Measurements from ENCODE around the gene MRPL18. TPM values are rescaled to one million over a fixed set of nuclear protein-coding genes. Genes with fewer than 3 reads are reported as not detected.
A peak's percentile ranks its signal among the peaks of the same experiment; 100 is the strongest.

The MRPL18 gene
- total and polyA plus RNA-seq, 2 experiments from 2014 or later: 84.8 to 93.5 TPM

GRCh38 chr6:159778131-159778530, 12.1 kb upstream of the MRPL18 start:
- Histone ChIP-seq H4K20me1 (ENCODE audit: insufficient read depth, poor library complexity, severe bottlenecking) (no peaks in the 10 kb centered on the region), H3K36me3 (replicated peaks; ENCODE audit: insufficient read depth, low read depth) (no peaks in the 10 kb centered on the region), H3K79me2 (peaks cover 18% of the 10 kb centered on the region), H3K4me2 (no peak overlapping the region), H3K27ac (no peak overlapping the region), H3K4me3 (no peak overlapping the region), H3K4me1 (ENCODE audit: insufficient read depth) (no peaks in the 10 kb centered on the region), H2AFZ (no peak overlapping the region), H3K9me3 (ENCODE audit: low read depth) (no peaks in the 10 kb centered on the region), H3K9me2 (replicated peaks; ENCODE audit: insufficient read depth) (no peaks in the 10 kb centered on the region), H3K27me3 (no peaks in the 10 kb centered on the region)
- no peak for TF ChIP-seq EZH2phosphoT487 (IDR thresholded peaks at IDR 0.05; ENCODE audit: low read depth, severe bottlenecking, unreplicated experiment)
- TF ChIP-seq CTCF (IDR thresholded peaks at IDR 0.05; ENCODE audit: poor library complexity): no peak
- no peak for TF ChIP-seq EZH2 (IDR thresholded peaks at IDR 0.05; ENCODE audit: borderline replicate concordance)
- WGBS (ENCODE audit: low lambda C conversion rate, missing lambda C conversion rate): 100% methylated on average over 1 of the region's 1 CpG
- DNase-seq (ENCODE audit: low spot score): no peak

GRCh38 chr6:159778542-159779103, 11.6 kb upstream of the MRPL18 start:
- no peaks in the 10 kb centered on the region for H4K20me1 ChIP-seq (ENCODE audit: insufficient read depth, poor library complexity, severe bottlenecking)
- WGBS (ENCODE audit: low lambda C conversion rate, missing lambda C conversion rate): 74% methylated on average over 3 of the region's 3 CpGs

DNA sequence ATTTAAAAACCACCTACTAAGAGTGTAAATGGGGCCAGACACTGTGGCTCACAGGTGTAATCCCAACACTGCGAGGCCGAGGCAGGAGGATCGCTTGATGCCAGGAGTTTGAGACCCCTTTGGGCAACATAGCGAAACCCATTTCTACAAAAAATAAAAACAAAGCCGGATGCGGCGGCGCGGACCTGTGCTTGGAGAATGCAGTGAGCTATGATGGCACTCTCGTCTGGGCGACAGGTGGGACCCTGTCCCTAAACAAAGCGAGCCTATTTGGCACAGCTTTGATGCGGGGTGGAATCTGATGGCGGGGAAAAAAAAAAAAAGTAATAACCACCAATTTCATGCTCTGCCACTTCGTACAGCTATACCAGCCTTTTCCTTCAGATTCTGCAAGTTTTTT, 2.0 kb upstream of the MRPL18 start:
- Histone ChIP-seq H2AFZ (no peak overlapping the region), H3K27me3 (no peaks in the 10 kb centered on the region), H3K79me2 (peaks cover 82% of the 10 kb centered on the region), H3K36me3 (replicated peaks; ENCODE audit: insufficient read depth, low read depth) (no peaks in the 10 kb centered on the region), H3K27ac (peak overlapping the region; percentile 76), H4K20me1 (ENCODE audit: insufficient read depth, poor library complexity, severe bottlenecking) (peaks cover 19% of the 10 kb centered on the region), H3K4me3 (peak overlapping the region; percentile 35), H3K4me1 (ENCODE audit: insufficient read depth) (peaks cover 30% of the 10 kb centered on the region), H3K9me2 (replicated peaks; ENCODE audit: insufficient read depth) (no peaks in the 10 kb centered on the region), H3K4me2 (peak overlapping the region; percentile 92), H3K9me3 (ENCODE audit: low read depth) (no peaks in the 10 kb centered on the region)
- WGBS (ENCODE audit: low lambda C conversion rate, missing lambda C conversion rate): 35% methylated on average over 15 of the region's 15 CpGs
- TF ChIP-seq EZH2 (IDR thresholded peaks at IDR 0.05; ENCODE audit: borderline replicate concordance): no peak
- TF ChIP-seq EZH2phosphoT487 (IDR thresholded peaks at IDR 0.05; ENCODE audit: low read depth, severe bottlenecking, unreplicated experiment): no peak
- TF ChIP-seq CTCF (IDR thresholded peaks at IDR 0.05; ENCODE audit: poor library complexity): no peak
- DNase-seq (ENCODE audit: low spot score): no peak

More at GRCh38 chr6:159778542-159779103, 11.6 kb upstream of the MRPL18 start:
- no peak for TF ChIP-seq EZH2 (IDR thresholded peaks at IDR 0.05; ENCODE audit: borderline replicate concordance)
- no peak for TF ChIP-seq EZH2phosphoT487 (IDR thresholded peaks at IDR 0.05; ENCODE audit: low read depth, severe bottlenecking, unreplicated experiment)
- TF ChIP-seq CTCF (IDR thresholded peaks at IDR 0.05; ENCODE audit: poor library complexity): no peak
- Histone ChIP-seq H2AFZ (no peak overlapping the region), H3K4me1 (ENCODE audit: insufficient read depth) (no peaks in the 10 kb centered on the region), H3K27ac (no peak overlapping the region), H3K9me3 (ENCODE audit: low read depth) (no peaks in the 10 kb centered on the region), H3K4me2 (no peak overlapping the region), H3K9me2 (replicated peaks; ENCODE audit: insufficient read depth) (no peaks in the 10 kb centered on the region), H3K4me3 (no peak overlapping the region), H3K36me3 (replicated peaks; ENCODE audit: insufficient read depth, low read depth) (no peaks in the 10 kb centered on the region), H3K27me3 (no peaks in the 10 kb centered on the region), H3K79me2 (peaks cover 19% of the 10 kb centered on the region)
- DNase-seq (ENCODE audit: low spot score): no peak
